Breast epithelium (tissue), 3 donors: ENCODE measurements around the gene COG8.

Source experiments
- CTCF ChIP-seq, 3 donors: fragments of 450-650 bp; IDR thresholded peaks; one replicate each; pipeline ENCODE4 v1.5.1; 2016 to 2017; ENCODE audit warnings: antibody characterized with exemption in 3 of 3, mild to moderate bottlenecking in 3 of 3, moderate library complexity in 3 of 3
- POLR2AphosphoS5 ChIP-seq, 3 donors: sonication (generic); formaldehyde crosslinking; IDR thresholded peaks; one replicate each; pipeline ENCODE4 v1.6.1; 2017; ENCODE audit warnings: antibody characterized with exemption in 3 of 3

GRCh38 chr16:69321080-69321479 is 18.3 kb downstream of the COG8 start:
- TF ChIP-seq CTCF (IDR thresholded peaks at IDR 0.05): no peak
- TF ChIP-seq POLR2AphosphoS5 (IDR thresholded peaks at IDR 0.05): no peak
